Epithelial cell of prostate (primary cell): ENCODE measurements around the gene GOLGA3.

Experiments
- DNase-seq: peaks from one replicate; pipeline ENCODE4 v3.0.0-alpha.2; 2011; ENCODE audit warnings: low read depth, low spot score
- H3K27ac ChIP-seq: fragments of 450-650 bp; 2 replicates; pipeline ENCODE4 v1.5.1; 2017; ENCODE audit warnings: mild to moderate bottlenecking

GOLGA3 gene

GRCh38 chr12:132729541-132730320, 98.9 kb downstream of the GOLGA3 start:
- no peak overlapping the region for H3K27ac ChIP-seq
- no peak for DNase-seq

GRCh38 chr12:132728502-132728901, 100.2 kb downstream of the GOLGA3 start:
- H3K27ac ChIP-seq: no peak overlapping the region
- no peak for DNase-seq

- DNase-seq: no peak
- H3K27ac ChIP-seq: no peak overlapping the region
Observed at GRCh38 chr12:132727091-132727794, 101.4 kb downstream of the GOLGA3 start.

DNA sequence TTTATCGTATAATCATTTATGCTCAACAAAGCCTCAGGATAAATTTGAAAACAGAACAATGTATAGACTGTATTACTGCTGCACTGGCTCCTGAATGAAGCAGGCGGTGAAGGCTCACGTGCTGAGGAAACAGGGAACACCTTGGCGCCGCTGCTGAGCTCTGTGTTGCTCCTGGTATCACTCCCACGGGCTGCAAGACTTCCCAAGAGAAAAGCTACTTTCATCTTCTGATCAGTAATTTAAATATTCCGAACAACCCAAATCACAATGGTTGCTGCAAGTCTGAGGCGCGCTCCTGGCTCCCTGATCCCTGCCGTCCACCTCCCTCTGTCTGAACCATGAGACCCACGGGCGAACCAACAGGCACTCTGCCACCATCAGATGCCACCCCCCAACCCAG, 102.3 kb downstream of the GOLGA3 start:
- no peak overlapping the region for H3K27ac ChIP-seq
- no peak for DNase-seq

- no peak overlapping the region for H3K27ac ChIP-seq
- no peak for DNase-seq
Observed at GRCh38 chr12:132724506-132725241, 104.0 kb downstream of the GOLGA3 start.

- DNase-seq: no peak
- no peak overlapping the region for H3K27ac ChIP-seq
Observed at GRCh38 chr12:132723764-132724140, 104.9 kb downstream of the GOLGA3 start.

DNA sequence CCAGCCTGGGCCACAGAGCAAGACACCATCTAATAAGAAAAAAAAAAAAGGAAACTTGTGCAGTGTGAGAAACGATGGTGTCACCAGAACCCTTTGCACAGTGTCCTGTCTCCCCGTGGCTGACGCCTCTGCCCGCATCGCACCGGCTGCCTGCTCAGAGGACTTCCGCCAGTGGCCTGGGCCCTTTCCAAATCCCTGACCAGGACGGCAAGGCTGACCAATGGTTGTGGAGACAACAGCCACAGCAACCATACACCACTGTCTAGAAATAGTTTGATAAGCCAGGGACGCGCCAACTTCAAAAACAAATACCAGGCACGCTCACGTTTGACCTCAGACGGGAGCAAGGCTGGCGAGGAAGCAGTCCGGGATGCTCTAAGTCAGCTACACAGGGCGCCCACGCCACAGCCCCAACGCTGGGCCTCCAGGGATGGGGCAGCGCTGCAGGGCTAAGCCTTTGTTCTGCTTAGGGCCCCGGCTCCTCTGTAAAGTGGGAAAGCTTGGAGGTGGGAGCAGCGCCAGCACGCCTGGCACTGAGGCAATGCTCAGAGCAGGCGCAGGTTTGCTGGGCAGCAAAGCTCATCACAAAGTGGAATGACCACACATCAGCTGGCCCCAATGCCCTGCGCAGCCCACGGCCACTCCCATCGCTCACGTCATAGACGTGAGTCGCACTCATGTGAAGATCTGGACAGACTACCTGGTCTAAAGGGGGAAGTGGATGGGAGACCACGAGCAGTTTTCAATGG, 105.5 kb downstream of the GOLGA3 start:
- DNase-seq: no peak
- no peak overlapping the region for H3K27ac ChIP-seq

- DNase-seq: no peak
- no peak overlapping the region for H3K27ac ChIP-seq
Observed at GRCh38 chr12:132720606-132721345, 107.9 kb downstream of the GOLGA3 start.

DNA sequence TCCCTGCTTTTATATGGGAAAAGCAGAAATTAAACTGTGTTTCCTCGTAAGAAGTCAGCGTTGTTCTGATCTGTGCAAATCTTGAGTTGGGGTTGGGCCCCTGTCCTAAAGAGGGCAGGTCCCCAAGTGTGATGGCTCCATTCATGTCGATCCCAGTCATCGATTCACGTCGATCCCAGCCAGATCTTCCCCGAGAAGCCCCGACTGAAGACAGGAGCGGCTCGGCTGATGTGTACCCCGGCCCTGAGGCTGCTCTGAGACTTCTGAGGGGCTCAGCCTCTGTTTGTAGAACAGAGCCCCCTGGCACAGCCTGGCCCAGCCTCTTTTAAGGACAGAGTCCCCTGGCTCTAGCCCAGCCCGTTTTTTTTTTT, 108.7 kb downstream of the GOLGA3 start:
- H3K27ac ChIP-seq: no peak overlapping the region
- DNase-seq: no peak

DNA sequence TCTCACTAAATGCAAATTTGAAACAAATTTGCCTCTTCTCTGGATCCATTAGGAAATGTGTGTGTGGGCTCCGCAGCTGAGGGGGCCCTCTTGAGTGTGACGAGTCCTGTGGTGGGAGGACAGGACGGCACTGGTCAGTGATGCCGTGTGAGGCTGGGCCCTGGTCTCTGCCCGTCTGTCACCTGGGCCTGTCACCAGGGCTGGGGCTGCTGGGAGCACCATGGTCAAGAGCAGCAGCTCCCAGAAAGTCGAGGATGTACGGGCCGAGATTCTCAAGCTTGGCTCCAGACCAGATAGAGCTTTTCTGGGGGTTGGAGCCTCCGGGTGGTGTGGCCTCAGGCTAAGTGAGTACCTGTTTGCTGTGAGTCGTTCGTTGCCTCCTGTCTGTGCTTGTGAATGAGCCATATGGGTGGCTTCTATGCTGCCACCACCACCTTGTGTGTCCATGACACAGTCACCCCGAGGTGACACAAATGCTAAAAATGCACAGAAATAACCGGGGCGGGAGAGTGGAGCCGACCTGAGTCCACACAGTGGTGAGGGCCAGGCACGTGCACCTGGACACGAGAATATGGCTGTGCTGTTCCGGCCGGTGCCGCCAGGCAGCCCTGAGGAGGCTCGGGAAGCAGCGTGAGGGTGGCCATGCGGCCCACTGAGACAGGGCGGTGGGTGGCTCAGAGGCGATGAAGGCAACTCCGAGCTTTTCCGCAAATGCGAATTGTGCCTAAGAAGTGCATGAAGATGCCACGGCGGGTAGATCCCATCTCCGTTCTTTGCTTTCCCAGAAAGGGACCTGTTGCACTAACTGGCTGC, 109.3 kb downstream of the GOLGA3 start:
- no peak overlapping the region for H3K27ac ChIP-seq
- DNase-seq: no peak
